PC-9 (cell line): Measurements from ENCODE around the gene KCNH2. TPM values are rescaled to one million over a fixed set of nuclear protein-coding genes. Genes with fewer than 3 reads are reported as not detected.

ENCODE experiments used
- BruUV-seq: library from RNA; stranded (reverse); fragments of 400-500 nt; replicated peaks from 2 replicates; lab custom pipeline; 2021; lab: Mats Ljungman, UMichigan
- CTCF ChIA-PET: fragments of 300-600 bp; sonication (Branson Sonifier 250); formaldehyde crosslinking; loops from one replicate; lab custom pipeline; 2022; ENCODE audit warnings: antibody characterized with exemption; lab: Charles Lee
- POLR2A ChIA-PET: fragments of 300-600 bp; sonication (Branson Sonifier 250); formaldehyde crosslinking; loops from one replicate; lab custom pipeline; 2022; ENCODE audit warnings: antibody characterized with exemption; ENCODE audit not compliant: unreplicated experiment; lab: Charles Lee
- DNase-seq, 2 experiments: peaks; one replicate each; pipeline versions ENCODE4 v3.0.0 to v3.0.0-alpha.2; 2015 to 2022; ENCODE audit warnings: mixed read lengths in 1 of 2
- H2AFZ ChIP-seq: fragments of 200-600 bp; sonication (generic); 2 replicates; pipeline ENCODE4 v1.8.1; 2017; ENCODE audit warnings: antibody characterized with exemption
- H3F3A ChIP-seq: fragments of 200-600 bp; sonication (generic); 2 replicates; pipeline ENCODE4 v1.8.1; 2017; ENCODE audit warnings: antibody characterized with exemption, mild to moderate bottlenecking, low read depth; ENCODE audit not compliant: insufficient read depth
- H3K27ac ChIP-seq: fragments of 200-600 bp; sonication (generic); 2 replicates; pipeline ENCODE4 v1.6.1; 2016; ENCODE audit warnings: mixed run types
- H3K27me3 ChIP-seq: fragments of 200-600 bp; sonication (generic); 2 replicates; pipeline ENCODE4 v1.6.1; 2016; ENCODE audit warnings: low read depth, mixed run types; ENCODE audit not compliant: insufficient read depth
- H3K36me3 ChIP-seq: fragments of 200-600 bp; sonication (generic); 2 replicates; pipeline ENCODE4 v1.6.1; 2016; ENCODE audit warnings: low read depth, mixed run types
- H3K4me1 ChIP-seq: fragments of 200-600 bp; sonication (generic); replicated peaks from 2 replicates; pipeline ENCODE4 v1.6.1; 2016; ENCODE audit warnings: mixed run types; ENCODE audit not compliant: insufficient read depth
- H3K4me2 ChIP-seq: fragments of 200-600 bp; sonication (generic); 2 replicates; pipeline ENCODE4 v1.6.1; 2017; ENCODE audit warnings: mixed run types
- H3K4me3 ChIP-seq: fragments of 200-600 bp; sonication (generic); 2 replicates; pipeline ENCODE4 v1.6.1; 2016; ENCODE audit warnings: mixed run types
- H3K79me2 ChIP-seq: fragments of 200-600 bp; sonication (generic); 2 replicates; pipeline ENCODE4 v1.6.1; 2017; ENCODE audit warnings: low read depth, mixed run types
- H3K9me2 ChIP-seq: fragments of 200-600 bp; sonication (generic); 2 replicates; pipeline ENCODE4 v1.8.1; 2017; ENCODE audit warnings: mild to moderate bottlenecking; ENCODE audit not compliant: insufficient read depth
- H3K9me3 ChIP-seq: fragments of 200-600 bp; sonication (generic); 2 replicates; pipeline ENCODE4 v1.8.1; 2016; ENCODE audit warnings: low read depth; ENCODE audit not compliant: insufficient read depth
- H4K20me1 ChIP-seq: fragments of 200-600 bp; sonication (generic); 2 replicates; pipeline ENCODE4 v1.8.1; 2017; ENCODE audit not compliant: insufficient read depth
- EZH2 ChIP-seq: fragments of 200-600 bp; sonication (generic); IDR thresholded peaks from 2 replicates; pipeline ENCODE4 v1.8.0; 2017; ENCODE audit warnings: antibody characterized with exemption, low read depth
- intact Hi-C: fragments of 100-400 bp; cut with micrococcal nuclease; formaldehyde crosslinking; loops from one replicate; pipeline ENCODE4 v1.10.0; 2022; ENCODE audit not compliant: unreplicated experiment
- total RNA-seq: library from RNA; stranded (reverse); gene quantifications from 2 replicates; pipeline ENCODE4 v1.2.3, GENCODE V29; 2021
- TF ChIP-seq, protein P1 (sequence below): fragments of 200-600 bp; sonication (generic); conservative IDR thresholded peaks from 2 replicates; pipeline ENCODE4 v1.6.1; 2017; ENCODE audit warnings: mixed run types, antibody characterized with exemption, mild to moderate bottlenecking, moderate library complexity

KCNH2 gene
- total RNA-seq, 1 experiment from 2014 or later: 1.5 TPM

DNA sequence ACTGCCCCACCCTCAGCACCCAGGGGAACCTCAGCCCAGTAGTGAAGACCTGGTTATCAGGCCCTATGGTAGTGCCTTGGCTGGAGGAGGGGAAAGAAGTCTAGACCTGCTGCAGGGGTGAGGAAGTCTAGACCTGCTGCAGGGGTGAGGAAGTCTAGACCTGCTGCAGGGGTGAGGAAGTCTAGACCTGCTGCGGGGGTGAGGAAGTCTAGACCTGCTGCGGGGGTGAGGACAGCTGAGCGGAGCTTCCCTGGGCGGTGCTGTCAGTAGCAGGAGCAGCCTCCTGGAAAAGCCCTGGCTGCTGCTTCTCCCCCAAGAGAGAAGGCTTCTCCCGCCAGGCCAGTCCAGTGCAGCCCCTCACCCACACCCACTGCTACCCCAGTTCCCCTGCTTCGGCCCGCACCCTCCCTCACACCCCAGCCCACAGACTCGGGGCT is 19.0 kb upstream of the KCNH2 start:
- Histone ChIP-seq H3K79me2 (no peaks in the 10 kb centered on the region), H4K20me1 (no peaks in the 10 kb centered on the region), H3K36me3 (no peaks in the 10 kb centered on the region), H3K27ac (no peak overlapping the region), H3K4me3 (no peak overlapping the region), H3K9me3 (no peaks in the 10 kb centered on the region; the same call in 1 of the 2 replicates), H2AFZ (no peak overlapping the region), H3K9me2 (no peaks in the 10 kb centered on the region), H3K4me2 (no peak overlapping the region), H3F3A (peaks cover 8% of the 10 kb centered on the region; the same call in 1 of the 2 replicates), H3K4me1 (no peaks in the 10 kb centered on the region), H3K27me3 (peaks cover 11% of the 10 kb centered on the region; the same call in 1 of the 2 replicates)
- BruUV-seq: no TSS peak
- no peak for TF ChIP-seq EZH2
- TF ChIP-seq, protein P1, sequence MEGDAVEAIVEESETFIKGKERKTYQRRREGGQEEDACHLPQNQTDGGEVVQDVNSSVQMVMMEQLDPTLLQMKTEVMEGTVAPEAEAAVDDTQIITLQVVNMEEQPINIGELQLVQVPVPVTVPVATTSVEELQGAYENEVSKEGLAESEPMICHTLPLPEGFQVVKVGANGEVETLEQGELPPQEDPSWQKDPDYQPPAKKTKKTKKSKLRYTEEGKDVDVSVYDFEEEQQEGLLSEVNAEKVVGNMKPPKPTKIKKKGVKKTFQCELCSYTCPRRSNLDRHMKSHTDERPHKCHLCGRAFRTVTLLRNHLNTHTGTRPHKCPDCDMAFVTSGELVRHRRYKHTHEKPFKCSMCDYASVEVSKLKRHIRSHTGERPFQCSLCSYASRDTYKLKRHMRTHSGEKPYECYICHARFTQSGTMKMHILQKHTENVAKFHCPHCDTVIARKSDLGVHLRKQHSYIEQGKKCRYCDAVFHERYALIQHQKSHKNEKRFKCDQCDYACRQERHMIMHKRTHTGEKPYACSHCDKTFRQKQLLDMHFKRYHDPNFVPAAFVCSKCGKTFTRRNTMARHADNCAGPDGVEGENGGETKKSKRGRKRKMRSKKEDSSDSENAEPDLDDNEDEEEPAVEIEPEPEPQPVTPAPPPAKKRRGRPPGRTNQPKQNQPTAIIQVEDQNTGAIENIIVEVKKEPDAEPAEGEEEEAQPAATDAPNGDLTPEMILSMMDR: no peak
- intact Hi-C loops: no loop called here
- ChIA-PET POLR2A (interaction anchor here (0.6 to 0.7 kb wide), 2 partner anchors 109 to 116 kb away, joined by 3 to 5 read pairs; no protein-coding TSS in a partner anchor), CTCF (no interaction called here)
- no peak for DNase-seq

DNA sequence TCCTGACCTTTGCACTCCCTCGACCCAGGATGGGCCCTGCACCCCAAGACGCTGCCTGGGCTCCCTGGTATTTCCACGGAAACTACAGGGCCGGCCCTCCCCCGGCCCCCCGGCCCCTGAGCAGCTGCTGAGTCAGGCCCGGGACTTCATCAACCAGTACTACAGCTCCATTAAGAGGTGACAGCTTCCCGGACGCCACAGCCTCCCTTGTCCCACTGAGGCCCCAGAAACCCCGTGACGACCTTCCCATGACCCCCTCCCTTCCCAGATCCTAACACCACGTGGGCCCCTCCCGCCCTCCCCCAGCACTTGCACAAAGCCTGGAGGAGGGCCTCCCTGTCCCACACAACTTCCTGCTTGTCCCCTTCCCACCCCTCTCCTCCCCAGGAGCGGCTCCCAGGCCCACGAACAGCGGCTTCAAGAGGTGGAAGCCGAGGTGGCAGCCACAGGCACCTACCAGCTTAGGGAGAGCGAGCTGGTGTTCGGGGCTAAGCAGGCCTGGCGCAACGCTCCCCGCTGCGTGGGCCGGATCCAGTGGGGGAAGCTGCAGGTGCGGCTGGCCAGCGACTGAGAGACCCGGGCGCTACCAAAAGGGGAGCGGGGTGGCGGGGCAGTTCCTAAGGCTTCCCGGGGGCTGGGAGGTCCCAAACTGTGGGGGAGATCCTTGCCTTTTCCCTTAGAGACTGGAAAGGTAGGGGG is 18.4 kb upstream of the KCNH2 start:
- Histone ChIP-seq H3K4me2 (no peak overlapping the region), H3K27ac (no peak overlapping the region), H3K79me2 (no peaks in the 10 kb centered on the region), H3K9me2 (no peaks in the 10 kb centered on the region), H3K27me3 (peaks cover 11% of the 10 kb centered on the region; the same call in 1 of the 2 replicates), H2AFZ (no peak overlapping the region), H3K9me3 (no peaks in the 10 kb centered on the region; the same call in 1 of the 2 replicates), H3K4me1 (no peaks in the 10 kb centered on the region), H3K4me3 (no peak overlapping the region), H3K36me3 (no peaks in the 10 kb centered on the region), H4K20me1 (no peaks in the 10 kb centered on the region), H3F3A (peaks cover 8% of the 10 kb centered on the region; the same call in 1 of the 2 replicates)
- DNase-seq: no peak
- no TSS peak for BruUV-seq
- ChIA-PET CTCF (no interaction called here), POLR2A (interaction anchor here (0.6 kb wide), 1 partner anchor 117 kb away, joined by 3 read pairs; no protein-coding TSS in a partner anchor)
- TF ChIP-seq EZH2: no peak
- TF ChIP-seq, protein P1: no peak
- intact Hi-C loops: no loop called here

DNA sequence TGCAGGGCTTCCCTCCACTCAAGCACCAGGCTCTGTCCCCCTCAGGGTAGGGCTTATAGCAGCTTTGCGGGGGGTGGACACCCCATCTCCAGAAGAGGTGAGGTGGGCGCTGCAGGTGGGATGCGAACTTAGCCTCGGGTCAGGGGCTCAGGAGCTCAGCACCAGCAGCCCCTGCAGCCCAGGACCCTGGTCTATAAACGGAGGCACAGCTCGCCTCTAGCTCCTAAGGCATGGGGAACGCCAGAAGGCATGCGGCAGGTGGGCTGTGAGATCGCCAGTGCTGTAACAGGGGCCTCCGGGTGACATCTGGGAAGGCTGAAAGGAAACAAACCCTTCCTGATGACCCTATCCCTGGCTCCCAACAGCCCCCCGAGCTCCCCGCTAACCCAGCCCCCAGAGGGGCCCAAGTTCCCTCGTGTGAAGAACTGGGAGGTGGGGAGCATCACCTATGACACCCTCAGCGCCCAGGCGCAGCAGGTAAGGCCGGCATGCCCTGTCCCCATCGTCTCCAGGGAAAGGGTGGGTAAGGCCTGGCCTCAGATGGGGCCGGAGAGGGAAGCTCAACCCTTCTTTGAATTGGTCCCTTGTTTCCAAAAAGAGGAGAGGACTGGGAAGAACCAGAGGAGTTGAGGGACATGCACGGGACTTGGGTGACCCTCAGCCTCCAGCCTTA is 16.9 kb upstream of the KCNH2 start:
- CTCF ChIA-PET: no interaction called here
- intact Hi-C loops: no loop called here
- peaks cover 11% of the 10 kb centered on the region; the same call in 1 of the 2 replicates for H3K27me3 ChIP-seq
- BruUV-seq: no TSS peak
- peaks cover 8% of the 10 kb centered on the region; the same call in 1 of the 2 replicates for H3F3A ChIP-seq
- H3K79me2 ChIP-seq: no peaks in the 10 kb centered on the region
- peaks cover 9% of the 10 kb centered on the region; the same call in 1 of the 2 replicates for H3K9me3 ChIP-seq
- no peaks in the 10 kb centered on the region for H3K4me1 ChIP-seq
- H2AFZ ChIP-seq: no peak overlapping the region
- H3K9me2 ChIP-seq: no peaks in the 10 kb centered on the region
- H3K4me2 ChIP-seq: no peak overlapping the region
- H3K27ac ChIP-seq: no peak overlapping the region
- H3K36me3 ChIP-seq: no peaks in the 10 kb centered on the region
- no peak overlapping the region for H3K4me3 ChIP-seq
- TF ChIP-seq, protein P1: no peak
- no peak for TF ChIP-seq EZH2
- POLR2A ChIA-PET: interaction anchor here (0.7 kb wide), 1 partner anchor 1576 kb away, joined by 3 read pairs; no protein-coding TSS in a partner anchor
- no peaks in the 10 kb centered on the region for H4K20me1 ChIP-seq
- no peak for DNase-seq
